ENCODE data around the gene FRMD1. TPM values are rescaled to one million over a fixed set of nuclear protein-coding genes. Genes with fewer than 3 reads are reported as not detected.

Gene FRMD1
- total and polyA plus RNA-seq, 7 donors = 0.01 to 2.9 (median 0.25) TPM

DNA sequence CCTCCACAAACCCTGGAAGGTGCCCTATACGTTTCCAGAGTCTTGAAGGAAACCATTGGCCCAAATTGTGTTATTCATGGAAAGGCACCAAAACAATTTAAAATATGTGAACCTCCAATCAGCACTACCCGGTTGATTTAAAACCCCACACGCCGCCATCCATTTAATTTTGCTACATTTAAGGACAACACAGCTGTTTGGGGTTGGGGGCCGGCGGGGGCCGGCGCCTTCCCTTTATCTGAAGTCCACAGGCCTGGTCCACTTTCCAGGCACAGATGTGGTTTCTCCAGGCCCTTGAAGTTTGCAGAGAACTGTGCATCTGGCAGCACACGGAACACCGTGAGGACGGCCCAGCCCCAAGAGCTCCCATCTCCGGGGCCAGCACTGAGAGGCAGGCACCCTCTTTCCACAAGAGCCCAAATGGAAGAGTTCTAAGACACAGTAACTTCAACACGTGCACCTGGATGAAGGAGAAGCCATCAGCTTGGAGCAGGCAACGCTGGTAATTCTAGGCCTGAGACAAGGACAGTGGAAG, 16.8 kb upstream of the FRMD1 start:
- peak; percentile 3 to 10 for DNase-seq
- no peaks in the 10 kb centered on the region for H3K4me1 ChIP-seq
- no peak overlapping the region for H3K27ac ChIP-seq
- 85 to 94% (median 93%) methylated on average over 14 of the region's 14 CpGs for WGBS, 3 donors
- TF ChIP-seq, protein P1, sequence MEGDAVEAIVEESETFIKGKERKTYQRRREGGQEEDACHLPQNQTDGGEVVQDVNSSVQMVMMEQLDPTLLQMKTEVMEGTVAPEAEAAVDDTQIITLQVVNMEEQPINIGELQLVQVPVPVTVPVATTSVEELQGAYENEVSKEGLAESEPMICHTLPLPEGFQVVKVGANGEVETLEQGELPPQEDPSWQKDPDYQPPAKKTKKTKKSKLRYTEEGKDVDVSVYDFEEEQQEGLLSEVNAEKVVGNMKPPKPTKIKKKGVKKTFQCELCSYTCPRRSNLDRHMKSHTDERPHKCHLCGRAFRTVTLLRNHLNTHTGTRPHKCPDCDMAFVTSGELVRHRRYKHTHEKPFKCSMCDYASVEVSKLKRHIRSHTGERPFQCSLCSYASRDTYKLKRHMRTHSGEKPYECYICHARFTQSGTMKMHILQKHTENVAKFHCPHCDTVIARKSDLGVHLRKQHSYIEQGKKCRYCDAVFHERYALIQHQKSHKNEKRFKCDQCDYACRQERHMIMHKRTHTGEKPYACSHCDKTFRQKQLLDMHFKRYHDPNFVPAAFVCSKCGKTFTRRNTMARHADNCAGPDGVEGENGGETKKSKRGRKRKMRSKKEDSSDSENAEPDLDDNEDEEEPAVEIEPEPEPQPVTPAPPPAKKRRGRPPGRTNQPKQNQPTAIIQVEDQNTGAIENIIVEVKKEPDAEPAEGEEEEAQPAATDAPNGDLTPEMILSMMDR (IDR thresholded peaks at IDR 0.05) = no peak
- peaks cover 0 to 11% (median 8%) of the 10 kb centered on the region in 3 donors for H3K27me3 ChIP-seq (ENCODE audit: insufficient read depth in 3 of 3, low read length in 2 of 3)
- intact Hi-C loops (cut with DNase I) = no loop called here
- H3K4me3 ChIP-seq = no peak overlapping the region
- no peaks in the 10 kb centered on the region for H3K36me3 ChIP-seq (ENCODE audit: insufficient read depth in 1 of 2, low read depth in 1 of 2)
- ATAC-seq = no peak
- H3K9me3 ChIP-seq = no peaks in the 10 kb centered on the region

DNA sequence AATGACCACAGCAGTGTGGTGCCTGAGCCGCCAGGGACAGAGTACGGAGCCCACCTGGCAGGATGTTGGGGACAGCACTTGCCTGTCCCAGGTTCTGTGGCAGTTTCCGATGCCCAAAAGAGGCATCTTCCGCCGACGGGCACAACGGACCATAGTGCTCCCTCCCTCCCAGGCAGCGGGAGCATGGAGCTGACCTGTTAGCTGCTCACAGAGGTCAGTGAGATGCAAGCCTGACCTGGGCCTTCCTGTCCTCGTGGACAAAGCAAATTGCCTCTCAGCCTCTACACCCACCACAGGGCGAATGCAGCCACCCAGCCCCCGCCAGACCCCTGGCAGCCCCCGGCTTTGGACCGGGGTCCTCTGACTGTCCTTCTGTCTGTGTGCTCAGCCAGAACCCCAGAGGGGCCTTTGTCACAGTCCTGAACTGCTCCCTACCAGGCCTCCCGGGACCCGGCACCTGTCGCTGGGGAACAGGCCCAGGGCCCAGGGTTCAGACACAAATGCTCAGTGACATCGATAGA, 16.2 kb upstream of the FRMD1 start:
- H3K27me3 ChIP-seq (ENCODE audit: insufficient read depth in 3 of 3, low read length in 2 of 3) = peaks cover 0 to 5% (median 3%) of the 10 kb centered on the region in 3 donors
- H3K4me3 ChIP-seq = no peak overlapping the region
- H3K36me3 ChIP-seq (ENCODE audit: insufficient read depth in 1 of 2, low read depth in 1 of 2) = no peaks in the 10 kb centered on the region
- ATAC-seq (no peak), DNase-seq (peak; percentile 5 to 32)
- no peak overlapping the region for H3K27ac ChIP-seq
- TF ChIP-seq, protein P1 (IDR thresholded peaks at IDR 0.05) = no peak
- intact Hi-C loops (cut with DNase I) = no loop called here
- WGBS, 3 donors = 86 to 88% (median 87%) methylated on average over 17 of the region's 17 CpGs
- H3K4me1 ChIP-seq = no peaks in the 10 kb centered on the region
- no peaks in the 10 kb centered on the region for H3K9me3 ChIP-seq

DNA sequence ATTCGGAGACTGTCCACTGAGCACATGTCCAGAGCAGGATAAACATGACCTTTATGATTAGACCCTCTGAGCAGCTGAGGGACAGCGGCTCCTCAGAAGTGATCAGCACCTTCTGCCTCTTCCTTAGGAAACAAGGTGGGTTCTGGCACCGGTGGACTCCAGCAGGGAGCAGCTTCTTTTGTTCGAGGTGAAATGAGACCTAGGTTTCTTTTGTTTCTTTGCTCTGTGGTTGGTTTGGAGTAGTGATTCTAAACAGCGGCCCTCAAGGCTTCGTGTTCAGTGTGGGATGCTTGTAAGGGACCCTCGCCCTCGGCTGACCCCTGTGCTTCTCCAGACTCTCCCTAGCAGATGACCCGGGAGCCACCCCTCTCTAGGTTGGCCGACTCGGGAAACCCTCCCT, 14.6 kb upstream of the FRMD1 start:
- H3K4me3 ChIP-seq = no peak overlapping the region
- peak; percentile 6 to 32 for DNase-seq
- intact Hi-C loops (cut with DNase I) = no loop called here
- WGBS, 3 donors = 84 to 92% (median 86%) methylated on average over 11 of the region's 11 CpGs
- peaks cover 0 to 5% (median 0%) of the 10 kb centered on the region in 3 donors for H3K27me3 ChIP-seq (ENCODE audit: insufficient read depth in 3 of 3, low read length in 2 of 3)
- H3K36me3 ChIP-seq (ENCODE audit: insufficient read depth in 1 of 2, low read depth in 1 of 2) = no peaks in the 10 kb centered on the region
- no peak for ATAC-seq
- H3K9me3 ChIP-seq = no peaks in the 10 kb centered on the region
- no peaks in the 10 kb centered on the region for H3K4me1 ChIP-seq
- H3K27ac ChIP-seq = no peak overlapping the region
- TF ChIP-seq, protein P1 (IDR thresholded peaks at IDR 0.05) = no peak

DNA sequence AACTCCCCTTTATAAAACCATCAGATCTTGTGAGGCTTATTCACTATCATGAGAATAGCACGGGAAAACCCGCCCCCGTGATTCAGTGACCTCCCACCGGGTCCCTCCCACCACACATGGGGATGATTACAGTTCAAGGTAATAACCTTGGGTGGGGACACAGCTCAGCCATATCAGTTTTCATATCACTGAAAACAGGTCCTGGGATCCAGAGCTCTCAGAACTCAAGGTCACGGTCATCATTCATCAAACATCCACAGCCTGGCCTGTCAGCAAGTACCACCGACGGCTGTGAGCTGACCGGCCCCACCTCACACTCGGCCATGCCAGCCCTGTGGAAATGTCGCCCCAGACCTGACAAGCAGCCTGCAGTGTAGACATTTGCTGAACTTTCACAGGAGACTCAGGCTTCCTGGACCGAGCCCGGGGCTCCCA, 14.1 kb upstream of the FRMD1 start:
- WGBS, 3 donors = 60 to 68% (median 65%) methylated on average over 12 of the region's 12 CpGs
- DNase-seq = peak; percentile 10 to 23
- no peaks in the 10 kb centered on the region for H3K36me3 ChIP-seq (ENCODE audit: insufficient read depth in 1 of 2, low read depth in 1 of 2)
- no peak overlapping the region for H3K27ac ChIP-seq
- TF ChIP-seq, protein P1 (IDR thresholded peaks at IDR 0.05) = no peak
- H3K4me1 ChIP-seq = no peaks in the 10 kb centered on the region
- H3K9me3 ChIP-seq = no peaks in the 10 kb centered on the region
- no peak for ATAC-seq
- H3K27me3 ChIP-seq (ENCODE audit: insufficient read depth in 3 of 3, low read length in 2 of 3) = peaks cover 0 to 2% (median 0%) of the 10 kb centered on the region in 3 donors
- H3K4me3 ChIP-seq = no peak overlapping the region
- intact Hi-C loops (cut with DNase I) = no loop called here

DNA sequence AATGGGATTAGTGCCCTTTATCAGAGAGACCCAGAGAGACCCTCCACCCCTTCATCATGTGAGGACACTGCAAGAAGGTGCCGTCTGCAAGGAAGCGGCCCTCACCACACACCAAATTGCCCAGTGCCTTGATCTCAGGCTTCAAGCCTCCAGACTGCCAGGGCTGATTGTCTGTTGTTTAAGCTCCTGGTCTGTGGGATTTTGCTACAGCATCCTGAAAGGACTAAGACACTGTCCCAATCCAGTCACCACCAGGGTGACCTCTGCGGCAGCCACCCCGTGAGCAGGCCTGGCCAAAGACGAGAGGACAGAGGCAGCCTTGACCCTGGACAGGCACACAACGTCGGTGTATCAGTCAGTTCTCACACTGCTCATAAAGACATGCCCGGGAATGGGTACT, 13.5 kb upstream of the FRMD1 start:
- ATAC-seq = no peak

More for the DNA sequence above, 13.5 kb upstream of the FRMD1 start:
- Histone ChIP-seq H3K27me3 (ENCODE audit: insufficient read depth in 3 of 3, low read length in 2 of 3) (no peaks in the 10 kb centered on the region), H3K27ac (no peak overlapping the region), H3K4me1 (no peaks in the 10 kb centered on the region), H3K4me3 (no peak overlapping the region), H3K9me3 (no peaks in the 10 kb centered on the region), H3K36me3 (ENCODE audit: insufficient read depth in 1 of 2, low read depth in 1 of 2) (no peaks in the 10 kb centered on the region)
- peak in 1 of 2 donors; percentile 23 for DNase-seq
- 81 to 86% (median 83%) methylated on average over 8 of the region's 8 CpGs for WGBS, 3 donors
- intact Hi-C loops (cut with DNase I) = no loop called here
- TF ChIP-seq, protein P1 (IDR thresholded peaks at IDR 0.05) = no peak

Measured in psoas muscle (tissue), 8 donors.